K562 (cell line): ENCODE results near the gene SLAMF6. TPM values are rescaled to one million over a fixed set of nuclear protein-coding genes. Genes with fewer than 3 reads are reported as not detected.

Source experiments
- ASH1L ChIP-seq: fragments of 450-650 bp; IDR thresholded peaks from 2 replicates; pipeline ENCODE4 v1.6.1; 2018; ENCODE audit warnings: borderline replicate concordance, mild to moderate bottlenecking, low read depth; ENCODE audit not compliant: partially characterized antibody
- BHLHE40 ChIP-seq: IDR thresholded peaks from 2 replicates; pipeline ENCODE4 v1.6.1; 2011; ENCODE audit warnings: low read length, improper control_type of control experiment
- CEBPB ChIP-seq: fragments of 450-650 bp; IDR thresholded peaks from 2 replicates; pipeline ENCODE4 v1.6.1; 2016; ENCODE audit warnings: missing genetic modification characterization, missing compliant biosample characterization
- CHCHD3 ChIP-seq: fragments of 250-450 bp; sonication (Bioruptor Pico); IDR thresholded peaks from 2 replicates; pipeline ENCODE4 v2.1.2; 2022; ENCODE audit warnings: mild to moderate bottlenecking
- DMBX1 ChIP-seq: fragments of 250-450 bp; sonication (Bioruptor Pico); IDR thresholded peaks from 2 replicates; pipeline ENCODE4 v1.8.0; 2022; ENCODE audit warnings: inconsistent platforms, mild to moderate bottlenecking, moderate library complexity, borderline replicate concordance
- GTF2E2 ChIP-seq: fragments of 200-800 bp; sonication (Bioruptor generic); IDR thresholded peaks from 2 replicates; pipeline ENCODE4 v1.6.1; 2016; ENCODE audit warnings: missing genetic modification characterization, missing compliant biosample characterization
- HNRNPH1 ChIP-seq: fragments of 200-400 bp; formaldehyde crosslinking; optimal IDR thresholded peaks from 2 replicates; pipeline ENCODE3; 2017; ENCODE audit warnings: low read depth, mild to moderate bottlenecking, low read length, moderate library complexity
- KLF1 ChIP-seq: fragments of 450-650 bp; IDR thresholded peaks from 2 replicates; pipeline ENCODE4 v1.6.1; 2016; ENCODE audit warnings: missing genetic modification characterization, missing compliant biosample characterization
- MECOM ChIP-seq: fragments of 250-450 bp; sonication (Bioruptor Pico); IDR thresholded peaks from 2 replicates; pipeline ENCODE4 v1.8.0; 2022; ENCODE audit warnings: inconsistent platforms
- NFIC ChIP-seq: fragments of 450-650 bp; IDR thresholded peaks from 2 replicates; pipeline ENCODE4 v1.6.1; 2017; ENCODE audit warnings: mild to moderate bottlenecking, inconsistent platforms
- NR4A1 ChIP-seq, 2 experiments: fragments of 250-450 bp in 1 of 2; fragments of 450-650 bp in 1 of 2; sonication (Bioruptor Pico) in 1 of 2; IDR thresholded peaks; 2 replicates each; pipeline versions ENCODE4 v1.4.0 to v1.6.1; 2016 to 2020; ENCODE audit warnings: mild to moderate bottlenecking in 2 of 2, missing compliant biosample characterization in 1 of 2, missing genetic modification characterization in 1 of 2, moderate library complexity in 1 of 2
- PRMT5 ChIP-seq: sonication (generic); formaldehyde crosslinking; IDR thresholded peaks from 2 replicates; pipeline ENCODE4 v1.5.0; 2020; ENCODE audit warnings: missing genetic modification reagents
- RCOR1 ChIP-seq, 2 experiments: IDR thresholded peaks; 2 replicates each; pipeline ENCODE4 v1.6.1; 2012; ENCODE audit warnings: low read depth in 2 of 2, low read length in 2 of 2, borderline replicate concordance in 1 of 2, improper control_type of control experiment in 1 of 2
- ZNF584 ChIP-seq: fragments of 200-800 bp; sonication (Bioruptor generic); IDR thresholded peaks from 2 replicates; pipeline ENCODE4 v1.6.1; 2016; ENCODE audit warnings: low read depth, mild to moderate bottlenecking, missing genetic modification characterization, missing compliant biosample characterization
- polyA plus RNA-seq, 8 experiments: library from polyadenylated mRNA; depleted of rRNA in 4 of 8; stranded (reverse) in 5 of 8; unstranded in 3 of 8; fragments of >200 nt; fragmentation: Nextera tagmentation in 2 of 8; fragmentation: Illumina TruSeq in 1 of 8; extraction: Ambion mirVana in 2 of 8; extraction: Trizol in 1 of 8; gene quantifications; 2 replicates each; pipeline versions ENCODE4 v1.2.1 to v1.2.3, GENCODE V29; 2011 to 2014; ENCODE audit warnings: inconsistent platforms in 1 of 8, missing spikeins in 1 of 8
- total RNA-seq, 7 experiments: library from RNA; depleted of rRNA in 6 of 7; stranded (reverse); fragments of >200 nt in 6 of 7; fragmentation: Illumina TruSeq in 2 of 7; extraction: Trizol in 2 of 7; gene quantifications; 2 replicates each; pipeline versions ENCODE4 v1.2.1 to v1.2.3, GENCODE V29; 2011 to 2021; ENCODE audit warnings: low replicate concordance in 1 of 7
- TF ChIP-seq, protein P1 (sequence below): fragments of 450-650 bp; IDR thresholded peaks from 2 replicates; pipeline ENCODE4 v1.6.1; 2016; ENCODE audit warnings: mild to moderate bottlenecking, moderate library complexity

Gene SLAMF6
- total and polyA plus RNA-seq, 9 of the 15 experiments (the other 6 are each of a cell fraction or from before 2014, with no cell fraction given): 0.56 to 4.8 (median 1.1) TPM

DNA sequence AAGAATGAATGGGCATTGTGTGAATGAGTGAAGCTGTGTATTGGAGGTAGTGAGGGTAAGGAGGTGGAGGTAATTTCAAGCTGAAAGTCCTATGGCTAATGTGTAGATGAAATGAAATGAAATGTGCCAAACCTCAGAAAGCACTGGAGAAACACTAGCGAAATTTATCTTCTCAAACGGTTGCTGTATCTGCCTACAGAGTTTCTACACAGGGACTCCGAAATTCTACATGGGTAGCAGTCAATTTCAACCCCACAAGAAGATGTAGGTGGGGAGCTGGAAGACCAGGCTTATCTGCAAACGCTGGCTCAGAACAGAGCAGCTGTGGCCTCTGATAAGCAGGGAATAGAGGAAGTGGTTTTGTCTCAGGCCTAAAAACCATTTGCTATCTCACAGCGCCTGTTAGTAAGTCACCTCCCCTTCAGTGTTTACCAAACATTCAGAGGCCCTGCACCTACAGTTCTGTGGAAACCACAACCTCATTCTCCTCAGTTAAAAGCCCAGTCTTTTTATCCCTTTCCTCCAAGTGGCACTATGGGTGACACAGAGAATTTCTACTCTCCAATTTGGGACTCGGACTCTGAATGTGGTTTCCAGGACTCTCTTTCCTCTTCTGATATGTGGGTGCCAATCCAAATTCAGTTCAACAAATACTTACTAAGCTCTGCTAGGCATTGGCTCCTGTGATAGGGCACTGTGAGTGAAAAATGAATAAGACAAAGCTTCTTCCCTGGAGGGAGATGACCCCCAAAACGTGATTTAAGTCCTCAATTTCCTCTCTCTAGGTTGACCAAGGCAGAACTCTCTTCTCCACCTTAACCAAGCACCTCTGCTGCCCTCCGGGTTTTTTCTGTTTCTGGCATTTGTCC, 17.2 kb upstream of the SLAMF6 start (continued):
- TF ChIP-seq ASH1L (no peak), CEBPB (tag) (peak; percentile 73), NR4A1 (CRISPR knock-in tag; IDR thresholded peaks at IDR 0.05) (peak; percentile 59; the same call in 1 of the 2 replicates), NR4A1 (tag; IDR thresholded peaks at IDR 0.05) (peak; percentile 92), DMBX1 (peak; percentile 81), KLF1 (tag) (0 out of 2 replicates have a peak, but pooled peaks have one; percentile 17), PRMT5 (CRISPR knock-in tag) (no peak), MECOM (CRISPR knock-in tag) (no peak), CHCHD3 (CRISPR knock-in tag) (no peak), ZNF584 (peak; percentile 97), BHLHE40 (peak; percentile 65), HNRNPH1 (no peak), RCOR1 (IDR thresholded peaks at IDR 0.05; ENCODE audit: borderline replicate concordance in 1 of 2, low read depth in 2 of 2, low read length in 2 of 2) (peak; percentile 95 to 96), GTF2E2 (tag) (peak; percentile 94), NFIC (peak; percentile 97)
- TF ChIP-seq, protein P1, sequence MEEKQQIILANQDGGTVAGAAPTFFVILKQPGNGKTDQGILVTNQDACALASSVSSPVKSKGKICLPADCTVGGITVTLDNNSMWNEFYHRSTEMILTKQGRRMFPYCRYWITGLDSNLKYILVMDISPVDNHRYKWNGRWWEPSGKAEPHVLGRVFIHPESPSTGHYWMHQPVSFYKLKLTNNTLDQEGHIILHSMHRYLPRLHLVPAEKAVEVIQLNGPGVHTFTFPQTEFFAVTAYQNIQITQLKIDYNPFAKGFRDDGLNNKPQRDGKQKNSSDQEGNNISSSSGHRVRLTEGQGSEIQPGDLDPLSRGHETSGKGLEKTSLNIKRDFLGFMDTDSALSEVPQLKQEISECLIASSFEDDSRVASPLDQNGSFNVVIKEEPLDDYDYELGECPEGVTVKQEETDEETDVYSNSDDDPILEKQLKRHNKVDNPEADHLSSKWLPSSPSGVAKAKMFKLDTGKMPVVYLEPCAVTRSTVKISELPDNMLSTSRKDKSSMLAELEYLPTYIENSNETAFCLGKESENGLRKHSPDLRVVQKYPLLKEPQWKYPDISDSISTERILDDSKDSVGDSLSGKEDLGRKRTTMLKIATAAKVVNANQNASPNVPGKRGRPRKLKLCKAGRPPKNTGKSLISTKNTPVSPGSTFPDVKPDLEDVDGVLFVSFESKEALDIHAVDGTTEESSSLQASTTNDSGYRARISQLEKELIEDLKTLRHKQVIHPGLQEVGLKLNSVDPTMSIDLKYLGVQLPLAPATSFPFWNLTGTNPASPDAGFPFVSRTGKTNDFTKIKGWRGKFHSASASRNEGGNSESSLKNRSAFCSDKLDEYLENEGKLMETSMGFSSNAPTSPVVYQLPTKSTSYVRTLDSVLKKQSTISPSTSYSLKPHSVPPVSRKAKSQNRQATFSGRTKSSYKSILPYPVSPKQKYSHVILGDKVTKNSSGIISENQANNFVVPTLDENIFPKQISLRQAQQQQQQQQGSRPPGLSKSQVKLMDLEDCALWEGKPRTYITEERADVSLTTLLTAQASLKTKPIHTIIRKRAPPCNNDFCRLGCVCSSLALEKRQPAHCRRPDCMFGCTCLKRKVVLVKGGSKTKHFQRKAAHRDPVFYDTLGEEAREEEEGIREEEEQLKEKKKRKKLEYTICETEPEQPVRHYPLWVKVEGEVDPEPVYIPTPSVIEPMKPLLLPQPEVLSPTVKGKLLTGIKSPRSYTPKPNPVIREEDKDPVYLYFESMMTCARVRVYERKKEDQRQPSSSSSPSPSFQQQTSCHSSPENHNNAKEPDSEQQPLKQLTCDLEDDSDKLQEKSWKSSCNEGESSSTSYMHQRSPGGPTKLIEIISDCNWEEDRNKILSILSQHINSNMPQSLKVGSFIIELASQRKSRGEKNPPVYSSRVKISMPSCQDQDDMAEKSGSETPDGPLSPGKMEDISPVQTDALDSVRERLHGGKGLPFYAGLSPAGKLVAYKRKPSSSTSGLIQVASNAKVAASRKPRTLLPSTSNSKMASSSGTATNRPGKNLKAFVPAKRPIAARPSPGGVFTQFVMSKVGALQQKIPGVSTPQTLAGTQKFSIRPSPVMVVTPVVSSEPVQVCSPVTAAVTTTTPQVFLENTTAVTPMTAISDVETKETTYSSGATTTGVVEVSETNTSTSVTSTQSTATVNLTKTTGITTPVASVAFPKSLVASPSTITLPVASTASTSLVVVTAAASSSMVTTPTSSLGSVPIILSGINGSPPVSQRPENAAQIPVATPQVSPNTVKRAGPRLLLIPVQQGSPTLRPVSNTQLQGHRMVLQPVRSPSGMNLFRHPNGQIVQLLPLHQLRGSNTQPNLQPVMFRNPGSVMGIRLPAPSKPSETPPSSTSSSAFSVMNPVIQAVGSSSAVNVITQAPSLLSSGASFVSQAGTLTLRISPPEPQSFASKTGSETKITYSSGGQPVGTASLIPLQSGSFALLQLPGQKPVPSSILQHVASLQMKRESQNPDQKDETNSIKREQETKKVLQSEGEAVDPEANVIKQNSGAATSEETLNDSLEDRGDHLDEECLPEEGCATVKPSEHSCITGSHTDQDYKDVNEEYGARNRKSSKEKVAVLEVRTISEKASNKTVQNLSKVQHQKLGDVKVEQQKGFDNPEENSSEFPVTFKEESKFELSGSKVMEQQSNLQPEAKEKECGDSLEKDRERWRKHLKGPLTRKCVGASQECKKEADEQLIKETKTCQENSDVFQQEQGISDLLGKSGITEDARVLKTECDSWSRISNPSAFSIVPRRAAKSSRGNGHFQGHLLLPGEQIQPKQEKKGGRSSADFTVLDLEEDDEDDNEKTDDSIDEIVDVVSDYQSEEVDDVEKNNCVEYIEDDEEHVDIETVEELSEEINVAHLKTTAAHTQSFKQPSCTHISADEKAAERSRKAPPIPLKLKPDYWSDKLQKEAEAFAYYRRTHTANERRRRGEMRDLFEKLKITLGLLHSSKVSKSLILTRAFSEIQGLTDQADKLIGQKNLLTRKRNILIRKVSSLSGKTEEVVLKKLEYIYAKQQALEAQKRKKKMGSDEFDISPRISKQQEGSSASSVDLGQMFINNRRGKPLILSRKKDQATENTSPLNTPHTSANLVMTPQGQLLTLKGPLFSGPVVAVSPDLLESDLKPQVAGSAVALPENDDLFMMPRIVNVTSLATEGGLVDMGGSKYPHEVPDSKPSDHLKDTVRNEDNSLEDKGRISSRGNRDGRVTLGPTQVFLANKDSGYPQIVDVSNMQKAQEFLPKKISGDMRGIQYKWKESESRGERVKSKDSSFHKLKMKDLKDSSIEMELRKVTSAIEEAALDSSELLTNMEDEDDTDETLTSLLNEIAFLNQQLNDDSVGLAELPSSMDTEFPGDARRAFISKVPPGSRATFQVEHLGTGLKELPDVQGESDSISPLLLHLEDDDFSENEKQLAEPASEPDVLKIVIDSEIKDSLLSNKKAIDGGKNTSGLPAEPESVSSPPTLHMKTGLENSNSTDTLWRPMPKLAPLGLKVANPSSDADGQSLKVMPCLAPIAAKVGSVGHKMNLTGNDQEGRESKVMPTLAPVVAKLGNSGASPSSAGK: no peak; the same call in 1 of the 2 replicates
